Activated T-cell treated with anti-CD3 and anti-CD28 coated beads, Interleukin-2, amount 50 U/mL, for 72 hours (primary cell): ENCODE measurements around the gene SCFD2. TPM values are rescaled to one million over a fixed set of nuclear protein-coding genes. Genes with fewer than 3 reads are reported as not detected.

Source experiments
- ATAC-seq, 2 donors: fragments of 150-1000 bp; cut with Tn5 transposase; replicated peaks in 1 of 2; 2 replicates each; pipeline ENCODE4 v1.10.0; 2021; ENCODE audit warnings: moderate library complexity in 2 of 2, mild to moderate bottlenecking in 1 of 2
- DNase-seq, 2 donors: peaks; one replicate each; pipeline ENCODE4 v3.0.0; 2021 to 2022; ENCODE audit warnings: mixed read lengths in 1 of 2
- H3K27ac Mint-ChIP-seq: one replicate; pipeline ENCODE4 v1.8.0; 2022; ENCODE audit warnings: mild to moderate bottlenecking, moderate library complexity, mixed read lengths
- H3K27me3 Mint-ChIP-seq: one replicate; pipeline ENCODE4 v1.8.0; 2022; ENCODE audit warnings: low read depth, mixed read lengths
- H3K36me3 Mint-ChIP-seq, 2 donors: one replicate each; pipeline ENCODE4 v1.8.0; 2022; ENCODE audit warnings: mixed read lengths in 2 of 2, mild to moderate bottlenecking in 1 of 2; ENCODE audit not compliant: insufficient read depth in 2 of 2
- H3K4me1 Mint-ChIP-seq: one replicate; pipeline ENCODE4 v1.8.0; 2022; ENCODE audit warnings: low read depth, mixed read lengths
- H3K4me3 Mint-ChIP-seq, 2 donors: one replicate each; pipeline ENCODE4 v1.8.0; 2022; ENCODE audit warnings: mild to moderate bottlenecking in 2 of 2, mixed read lengths in 2 of 2, moderate library complexity in 2 of 2
- H3K9me3 Mint-ChIP-seq, 2 donors: one replicate each; pipeline ENCODE4 v1.8.0; 2022; ENCODE audit warnings: mixed read lengths in 2 of 2
- total RNA-seq, 2 donors: library from RNA; stranded (reverse); gene quantifications; one replicate each; pipeline ENCODE4 v1.2.3, GENCODE V29; 2022

Gene SCFD2
- total RNA-seq, 2 donors from 2014 or later, result 15.5 to 17.6 TPM

DNA sequence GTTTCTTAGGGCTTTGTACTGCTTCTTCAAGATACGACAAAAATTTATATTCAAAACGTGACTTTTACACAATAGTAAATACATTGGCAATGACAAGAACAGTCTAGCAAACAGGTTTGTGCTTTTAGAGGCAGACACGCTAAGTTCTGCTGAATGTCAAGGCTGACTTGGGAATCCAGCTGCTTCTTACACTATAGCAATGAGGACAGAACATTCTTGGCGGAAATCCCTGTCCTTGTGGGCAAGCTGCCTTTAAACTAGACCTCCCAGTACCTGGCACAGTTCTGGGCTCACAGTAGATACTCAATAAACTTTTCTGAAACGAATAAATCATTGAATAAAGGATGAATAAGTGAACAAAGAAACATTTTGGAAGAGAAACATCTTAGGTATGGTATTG, 355.5 kb downstream of the SCFD2 start:
- peaks cover 23% of the 10 kb centered on the region for H3K4me1 Mint-ChIP-seq
- H3K27me3 Mint-ChIP-seq, result no peaks in the 10 kb centered on the region
- no peak overlapping the region for H3K4me3 Mint-ChIP-seq
- peaks cover 0 to 1% of the 10 kb centered on the region in 2 donors for H3K9me3 Mint-ChIP-seq
- DNase-seq (no peak), ATAC-seq (no peak)
- no peak overlapping the region for H3K27ac Mint-ChIP-seq
- peaks cover 2 to 3% of the 10 kb centered on the region in 2 donors for H3K36me3 Mint-ChIP-seq

DNA sequence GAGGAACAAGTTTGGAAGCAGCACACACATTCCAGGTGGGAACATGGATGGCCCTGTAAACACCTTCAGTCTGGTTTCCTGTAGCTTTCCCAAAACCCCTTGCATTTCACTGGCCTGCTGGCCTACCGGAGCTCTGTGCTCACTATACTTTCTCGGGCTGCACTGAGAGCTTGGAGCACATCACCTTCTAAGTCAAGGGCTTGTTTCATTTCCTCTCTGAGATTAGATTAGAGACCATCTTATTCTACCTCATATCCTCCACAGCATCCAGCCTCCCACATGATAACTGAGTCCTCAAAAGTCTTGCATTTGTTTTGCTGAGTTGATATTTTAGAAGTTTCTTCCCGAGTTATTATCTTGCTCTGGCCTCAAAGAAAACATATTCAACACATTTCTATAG, 356.0 kb downstream of the SCFD2 start:
- Mint-ChIP-seq H3K36me3 (peaks cover 2 to 3% of the 10 kb centered on the region in 2 donors), H3K4me3 (no peak overlapping the region), H3K27ac (no peak overlapping the region), H3K27me3 (no peaks in the 10 kb centered on the region), H3K9me3 (peaks cover 0 to 1% of the 10 kb centered on the region in 2 donors), H3K4me1 (peaks cover 23% of the 10 kb centered on the region)
- ATAC-seq (no peak), DNase-seq (no peak)

DNA sequence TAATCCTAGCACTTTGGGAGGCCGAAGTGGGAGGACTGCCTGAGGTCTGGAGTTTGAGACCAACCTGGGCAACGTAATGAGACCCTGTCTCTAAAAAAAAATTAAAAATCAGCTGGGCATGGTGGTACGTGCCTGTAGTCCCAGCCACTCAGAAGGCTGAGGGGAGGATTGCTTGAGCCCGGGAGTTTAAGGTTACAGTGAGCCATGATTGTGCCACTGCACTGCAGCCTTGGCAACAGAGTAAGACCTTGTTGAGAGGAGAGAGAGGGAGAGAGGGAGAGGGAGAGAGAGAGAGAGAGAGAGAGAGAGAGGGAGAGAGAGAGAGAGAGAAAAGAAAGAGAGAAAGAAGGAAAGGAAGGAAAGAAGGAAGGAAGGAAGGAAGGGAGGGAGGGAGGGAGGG, 358.8 kb downstream of the SCFD2 start:
- DNase-seq (no peak), ATAC-seq (no peak)
- Mint-ChIP-seq H3K27me3 (no peaks in the 10 kb centered on the region), H3K4me3 (no peak overlapping the region), H3K4me1 (peaks cover 4% of the 10 kb centered on the region), H3K9me3 (peaks cover 0 to 1% of the 10 kb centered on the region in 2 donors), H3K27ac (no peak overlapping the region), H3K36me3 (peaks cover 0 to 4% of the 10 kb centered on the region in 2 donors)

DNA sequence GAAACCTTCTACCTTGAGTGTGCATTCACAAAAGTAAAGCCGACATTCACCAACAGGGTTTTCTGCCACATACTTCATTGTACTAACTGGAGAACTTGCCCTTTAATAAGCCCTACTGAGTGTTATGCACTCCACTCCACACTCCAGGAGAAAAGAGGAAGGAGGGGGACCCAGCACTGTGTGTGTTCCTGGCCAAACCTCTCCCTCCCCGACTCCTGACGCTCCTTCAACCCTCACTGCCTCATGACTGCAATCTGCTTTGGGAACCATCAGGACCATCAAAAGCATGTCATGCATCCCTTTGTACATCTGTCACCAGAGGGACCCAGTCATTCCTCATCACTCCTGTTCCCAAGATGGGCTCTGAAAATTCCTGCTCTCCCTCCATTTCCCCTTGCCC, 360.1 kb downstream of the SCFD2 start:
- ATAC-seq (no peak), DNase-seq (no peak)
- Mint-ChIP-seq H3K4me1 (no peaks in the 10 kb centered on the region), H3K4me3 (no peak overlapping the region), H3K36me3 (peaks cover 0 to 4% of the 10 kb centered on the region in 2 donors), H3K27ac (no peak overlapping the region), H3K27me3 (no peaks in the 10 kb centered on the region), H3K9me3 (peaks cover 0 to 1% of the 10 kb centered on the region in 2 donors)

DNA sequence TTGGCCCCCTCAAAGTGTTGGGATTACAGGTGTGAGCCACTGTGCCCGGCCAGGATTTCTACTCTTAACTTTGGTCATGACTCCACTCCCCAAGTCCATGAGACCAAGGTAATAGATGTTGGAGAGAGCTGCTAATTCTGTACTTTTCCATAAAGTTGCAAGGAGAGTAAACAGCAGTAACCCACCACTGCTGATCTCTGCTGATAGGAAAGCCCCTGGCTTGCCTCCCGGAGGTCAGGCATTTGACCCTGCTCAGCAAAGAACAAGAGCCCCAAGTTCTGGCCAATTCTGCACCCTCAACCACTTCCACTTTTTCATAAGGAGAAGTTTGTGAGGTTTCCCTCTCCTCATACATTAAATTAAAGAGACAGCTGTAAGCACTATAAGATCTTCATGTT, 360.7 kb downstream of the SCFD2 start:
- no peak overlapping the region for H3K27ac Mint-ChIP-seq
- peaks cover 0 to 1% of the 10 kb centered on the region in 2 donors for H3K9me3 Mint-ChIP-seq
- no peak overlapping the region for H3K4me3 Mint-ChIP-seq
- DNase-seq (no peak), ATAC-seq (no peak)
- H3K27me3 Mint-ChIP-seq, result no peaks in the 10 kb centered on the region
- peaks cover 0 to 4% of the 10 kb centered on the region in 2 donors for H3K36me3 Mint-ChIP-seq
- no peaks in the 10 kb centered on the region for H3K4me1 Mint-ChIP-seq

DNA sequence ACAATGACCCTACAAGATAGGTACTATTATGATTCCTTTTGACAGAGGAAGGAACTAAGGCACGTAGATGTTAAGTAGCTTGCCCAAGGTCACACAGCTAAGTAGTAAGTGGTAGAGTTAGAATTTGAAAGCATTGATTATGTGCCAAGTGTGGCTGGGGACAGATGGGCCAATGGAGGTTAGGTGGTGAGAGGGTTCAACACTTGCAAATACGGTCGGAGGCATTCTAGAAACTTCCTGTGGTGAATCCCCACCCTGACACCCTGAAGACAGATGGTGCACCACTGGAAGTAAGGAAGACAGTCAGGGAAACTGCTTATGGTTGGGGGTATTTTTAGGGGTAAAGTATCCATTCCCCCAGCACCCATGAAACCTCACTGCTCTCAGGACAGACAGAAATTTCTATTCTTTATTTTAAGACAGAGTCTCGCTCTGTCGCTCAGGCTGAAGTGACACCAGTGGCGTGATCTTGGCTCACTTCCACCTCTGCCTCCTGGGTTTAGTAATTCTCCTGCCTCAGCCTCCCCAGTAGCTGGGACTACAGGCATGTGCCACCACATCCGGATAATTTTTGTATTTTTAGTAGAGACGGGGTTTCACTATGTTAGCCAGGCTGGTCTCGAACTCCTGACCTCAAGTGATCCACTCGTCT, 361.2 kb downstream of the SCFD2 start:
- ATAC-seq, result no peak
- no peak overlapping the region for H3K4me3 Mint-ChIP-seq
- peaks cover 0 to 1% of the 10 kb centered on the region in 2 donors for H3K9me3 Mint-ChIP-seq
- no peaks in the 10 kb centered on the region for H3K27me3 Mint-ChIP-seq
- DNase-seq, result no peak
- peaks cover under 1 to 4% of the 10 kb centered on the region in 2 donors for H3K36me3 Mint-ChIP-seq
- peaks cover 2% of the 10 kb centered on the region for H3K4me1 Mint-ChIP-seq
- H3K27ac Mint-ChIP-seq, result no peak overlapping the region

DNA sequence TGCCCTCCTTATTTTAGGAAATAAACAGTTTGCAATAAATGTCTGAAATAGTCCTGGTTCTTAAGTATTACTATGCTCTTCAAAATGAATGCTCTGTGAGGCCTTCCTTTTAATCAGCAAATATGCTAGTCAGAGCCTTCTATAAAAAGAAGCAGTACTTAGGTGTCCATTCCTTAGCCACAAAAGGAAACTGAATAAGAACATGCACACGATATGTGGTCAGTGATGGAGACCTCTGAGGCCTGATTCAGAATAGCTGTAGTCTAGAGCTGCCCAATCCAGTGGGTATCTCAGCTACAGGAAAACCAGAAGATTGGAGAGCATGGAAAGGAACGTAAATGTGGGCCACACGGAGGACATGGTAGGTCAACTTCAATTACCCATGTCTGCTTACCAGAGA, 361.9 kb downstream of the SCFD2 start:
- peaks cover 9% of the 10 kb centered on the region for H3K4me1 Mint-ChIP-seq
- DNase-seq (no peak), ATAC-seq (no peak)
- no peak overlapping the region for H3K4me3 Mint-ChIP-seq
- H3K9me3 Mint-ChIP-seq, result peaks cover 0 to under 1% of the 10 kb centered on the region in 2 donors
- peaks cover 2 to 4% of the 10 kb centered on the region in 2 donors for H3K36me3 Mint-ChIP-seq
- no peak overlapping the region for H3K27ac Mint-ChIP-seq
- no peaks in the 10 kb centered on the region for H3K27me3 Mint-ChIP-seq

DNA sequence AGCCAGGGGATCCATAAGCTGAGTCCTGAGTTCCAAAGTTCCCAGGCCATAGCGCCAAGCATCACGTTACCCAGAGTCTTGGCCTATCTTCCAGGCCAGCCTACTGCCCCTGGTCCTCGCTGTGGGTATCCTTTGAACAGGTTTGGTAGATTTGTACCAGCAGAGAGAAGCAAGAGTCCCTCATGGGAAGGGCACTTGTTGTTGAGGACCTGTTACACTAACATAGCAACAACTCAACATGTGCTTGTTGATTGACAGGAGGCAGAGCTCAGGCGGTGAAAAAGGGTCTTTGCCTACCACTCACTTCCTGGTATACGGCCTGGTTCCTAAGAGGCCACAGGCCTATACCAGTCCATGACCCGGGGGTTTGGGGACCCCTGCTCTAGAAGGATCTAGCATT, 365.3 kb downstream of the SCFD2 start:
- peaks cover 9% of the 10 kb centered on the region for H3K4me1 Mint-ChIP-seq
- no peaks in the 10 kb centered on the region for H3K27me3 Mint-ChIP-seq
- no peak for ATAC-seq
- peaks cover 2% of the 10 kb centered on the region in 2 donors for H3K36me3 Mint-ChIP-seq
- no peaks in the 10 kb centered on the region for H3K9me3 Mint-ChIP-seq
- DNase-seq, result no peak
- H3K27ac Mint-ChIP-seq, result no peak overlapping the region
- H3K4me3 Mint-ChIP-seq, result no peak overlapping the region

DNA sequence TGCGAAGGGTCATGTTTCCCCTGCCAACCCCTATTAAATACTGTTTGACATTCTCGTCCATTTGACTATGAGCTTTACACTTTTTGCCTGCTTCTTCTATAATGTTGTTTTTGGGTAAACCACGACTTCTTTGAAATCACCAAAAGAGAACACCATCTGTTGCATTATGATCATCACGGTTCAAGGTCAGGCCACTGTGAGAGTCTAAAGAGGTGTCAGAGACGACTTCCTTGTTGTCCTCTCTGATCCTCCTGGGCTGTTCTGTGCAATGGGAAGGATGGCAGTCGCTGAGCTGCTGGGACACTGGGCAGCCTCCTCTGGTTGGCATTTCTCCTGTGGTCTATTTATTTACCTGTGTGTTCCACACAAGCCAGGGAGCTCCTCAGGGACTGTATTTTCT, 366.2 kb downstream of the SCFD2 start:
- Mint-ChIP-seq H3K4me1 (peaks cover 9% of the 10 kb centered on the region), H3K9me3 (no peaks in the 10 kb centered on the region), H3K36me3 (peaks cover 2% of the 10 kb centered on the region in 2 donors), H3K27ac (no peak overlapping the region), H3K4me3 (no peak overlapping the region), H3K27me3 (no peaks in the 10 kb centered on the region)
- DNase-seq (no peak), ATAC-seq (no peak)

DNA sequence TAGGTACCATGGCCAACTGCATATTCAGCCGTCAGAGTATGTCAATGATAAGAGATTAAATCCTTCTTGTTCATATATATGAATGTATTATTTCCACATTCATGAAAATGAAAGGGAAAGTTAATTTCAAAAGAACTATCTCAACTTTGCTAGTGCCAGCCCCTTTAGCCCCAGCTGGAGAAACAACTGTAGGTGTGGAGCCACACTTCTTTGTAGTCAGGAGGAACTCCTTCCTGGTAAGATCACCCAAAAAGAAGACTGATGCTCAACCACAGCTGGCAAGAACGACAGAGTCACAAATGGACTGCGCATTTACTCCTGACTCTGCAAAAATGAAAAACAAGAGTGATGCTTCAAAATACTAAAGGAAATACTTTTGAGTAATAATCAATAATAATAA, 367.4 kb downstream of the SCFD2 start:
- no peaks in the 10 kb centered on the region for H3K9me3 Mint-ChIP-seq
- ATAC-seq, result no peak
- H3K27ac Mint-ChIP-seq, result no peak overlapping the region
- H3K27me3 Mint-ChIP-seq, result no peaks in the 10 kb centered on the region
- no peak overlapping the region for H3K4me3 Mint-ChIP-seq
- DNase-seq, result no peak
- H3K36me3 Mint-ChIP-seq, result peaks cover 0 to 5% of the 10 kb centered on the region in 2 donors
- H3K4me1 Mint-ChIP-seq, result peaks cover 9% of the 10 kb centered on the region

DNA sequence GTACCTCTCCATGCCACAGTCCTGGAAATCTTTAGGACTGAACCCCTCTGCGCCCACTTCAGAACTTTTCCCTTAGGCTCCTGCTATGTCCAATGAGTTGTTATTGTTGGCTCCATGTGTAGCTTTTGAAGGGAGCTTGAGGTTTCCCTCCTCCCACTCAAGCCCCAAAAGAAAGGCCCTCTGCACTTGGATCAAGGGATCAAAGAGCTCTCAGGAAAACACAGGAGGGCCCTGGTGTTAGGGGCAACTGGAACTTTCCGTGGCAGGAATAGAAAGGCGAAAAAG, 368.8 kb downstream of the SCFD2 start:
- Mint-ChIP-seq H3K27ac (no peak overlapping the region), H3K36me3 (peaks cover 0 to 6% of the 10 kb centered on the region in 2 donors), H3K4me1 (peaks cover 9% of the 10 kb centered on the region), H3K27me3 (no peaks in the 10 kb centered on the region), H3K9me3 (no peaks in the 10 kb centered on the region), H3K4me3 (no peak overlapping the region)
- ATAC-seq (no peak), DNase-seq (no peak)

DNA sequence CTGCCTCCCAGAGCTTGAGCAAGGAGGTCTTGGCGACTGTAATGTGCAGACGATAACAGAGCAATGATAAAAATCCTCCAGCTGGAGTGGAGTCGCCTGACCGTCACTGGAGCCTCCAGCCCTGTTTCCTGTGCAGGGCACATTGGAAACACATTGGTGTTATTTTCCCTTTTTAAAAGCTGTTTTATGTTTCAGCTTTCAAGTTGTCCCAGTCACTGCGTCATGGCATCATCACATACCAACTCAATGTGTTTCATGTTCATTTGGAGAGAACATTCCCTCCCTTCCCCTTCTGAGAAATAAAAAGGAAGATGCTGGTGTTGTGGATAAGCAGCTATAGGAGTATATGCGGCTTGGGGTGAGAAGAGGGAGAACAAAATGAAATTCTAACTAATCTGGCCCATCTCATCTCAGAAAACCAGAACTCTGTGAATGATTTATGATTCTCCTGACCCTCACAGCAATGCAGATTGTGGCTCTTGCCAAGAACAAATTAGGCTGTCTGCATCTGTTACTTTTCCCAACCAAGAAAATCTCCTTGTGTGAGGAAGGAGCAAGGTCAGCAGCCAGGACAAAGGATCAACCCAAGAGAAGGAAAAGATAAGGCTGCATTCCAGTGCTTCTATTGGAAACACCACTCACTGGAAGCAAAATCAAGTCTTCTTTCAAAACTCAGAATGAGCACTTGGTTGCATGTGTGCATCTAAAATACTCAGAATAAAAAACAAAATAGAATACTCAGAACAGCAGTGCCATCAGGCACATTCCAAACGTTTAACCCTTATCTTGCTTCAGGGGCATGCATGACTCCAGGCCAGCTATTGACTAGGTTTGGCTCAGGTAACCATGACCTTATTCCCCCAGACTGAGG, 369.4 kb downstream of the SCFD2 start:
- no peak for DNase-seq
- Mint-ChIP-seq H3K27ac (no peak overlapping the region), H3K27me3 (no peaks in the 10 kb centered on the region), H3K9me3 (no peaks in the 10 kb centered on the region), H3K4me1 (peaks cover 9% of the 10 kb centered on the region), H3K4me3 (no peak overlapping the region), H3K36me3 (peaks cover 0 to 7% of the 10 kb centered on the region in 2 donors)
- ATAC-seq, result no peak

DNA sequence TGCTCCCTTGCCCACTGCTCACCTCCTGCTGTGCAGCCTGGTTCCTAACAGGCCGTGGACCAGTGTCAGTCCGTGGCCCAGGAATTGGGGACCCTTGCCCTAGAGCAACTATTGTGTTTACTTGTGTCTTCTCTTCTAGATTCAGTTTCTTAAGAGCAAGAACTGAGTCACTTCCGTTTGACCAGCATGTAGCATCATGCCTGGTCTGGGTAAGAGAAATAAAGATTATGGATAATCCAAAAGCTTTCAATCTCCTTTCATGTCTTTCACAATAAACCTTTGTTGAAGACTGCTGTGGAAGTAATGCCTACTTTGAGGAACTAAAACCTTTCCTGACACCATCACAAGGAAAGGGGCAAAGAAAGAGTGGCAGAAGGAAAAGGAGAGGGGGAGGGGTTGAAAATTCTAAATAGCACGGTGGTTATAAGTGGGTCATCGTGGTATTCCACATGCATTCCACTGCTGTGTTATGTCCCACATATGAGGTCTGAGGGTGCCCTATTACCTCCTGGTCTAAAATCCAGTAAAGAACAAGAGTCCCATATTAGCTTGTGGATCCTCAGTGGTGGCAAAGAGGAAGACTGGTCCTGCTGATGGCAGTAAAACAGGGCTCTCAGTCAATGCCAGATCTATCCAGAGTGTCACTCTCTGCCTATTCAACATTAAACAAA, 370.4 kb downstream of the SCFD2 start:
- Mint-ChIP-seq H3K36me3 (peaks cover 0 to 7% of the 10 kb centered on the region in 2 donors), H3K9me3 (no peaks in the 10 kb centered on the region), H3K4me1 (peaks cover 9% of the 10 kb centered on the region), H3K4me3 (no peak overlapping the region), H3K27ac (no peak overlapping the region), H3K27me3 (no peaks in the 10 kb centered on the region)
- DNase-seq, result no peak
- no peak for ATAC-seq
